HG03066 (cell line): ENCODE data around the gene UROD.
"Not testable (repeated sequence)": the region's sequence is repeated elsewhere in the genome, so short reads cannot be mapped to it uniquely, and the experiment has no call there.

Experiments
- ATAC-seq: cut with Tn5 transposase; IDR thresholded peaks from one replicate; pipeline ENCODE4 v1.9.1; 2021; ENCODE audit warnings: low read depth; ENCODE audit not compliant: unreplicated experiment

Gene UROD

GRCh38 chr1:45038240-45038639 is 26.2 kb downstream of the UROD start:
- ATAC-seq = no peak

- ATAC-seq = no peak
These were observed 26.8 kb downstream of the UROD start for GRCh38 chr1:45038661-45039364.

GRCh38 chr1:45040297-45040696 is 28.2 kb downstream of the UROD start:
- ATAC-seq = no peak

- no peak for ATAC-seq
These were observed 31.0 kb downstream of the UROD start for GRCh38 chr1:45043094-45043493.

- ATAC-seq = no peak
These were observed 32.9 kb downstream of the UROD start for GRCh38 chr1:45044916-45045315.

GRCh38 chr1:45047032-45047431 is 35.0 kb downstream of the UROD start:
- no peak for ATAC-seq

GRCh38 chr1:45051005-45051772 is 39.1 kb downstream of the UROD start:
- no peak for ATAC-seq

GRCh38 chr1:45057542-45057941 is 45.5 kb downstream of the UROD start:
- ATAC-seq = no peak

- ATAC-seq = no peak
These were observed 47.8 kb downstream of the UROD start for GRCh38 chr1:45059829-45060228.

- not testable (repeated sequence) for ATAC-seq
These were observed 50.4 kb downstream of the UROD start for GRCh38 chr1:45062463-45062862.

- no peak for ATAC-seq
These were observed 53.0 kb downstream of the UROD start for GRCh38 chr1:45065083-45065482.
